OCI-LY1 (cell line): ENCODE measurements around the gene GAPDH.

ENCODE experiments used
- EZH2 ChIP-seq: fragments of 200-600 bp; sonication (generic), shearing (Covaris generic); IDR thresholded peaks from 2 replicates; pipeline ENCODE4 v1.8.0; 2017; ENCODE audit warnings: borderline replicate concordance, mixed run types, mild to moderate bottlenecking, antibody characterized with exemption, low read length, moderate library complexity, mixed read lengths
- TF ChIP-seq, protein P1 (sequence below): fragments of 200-600 bp; sonication (generic), shearing (Covaris generic); IDR thresholded peaks from 2 replicates; pipeline ENCODE4 v1.5.1; 2017; ENCODE audit warnings: mild to moderate bottlenecking, antibody characterized with exemption, low read length, moderate library complexity, mixed read lengths

DNA sequence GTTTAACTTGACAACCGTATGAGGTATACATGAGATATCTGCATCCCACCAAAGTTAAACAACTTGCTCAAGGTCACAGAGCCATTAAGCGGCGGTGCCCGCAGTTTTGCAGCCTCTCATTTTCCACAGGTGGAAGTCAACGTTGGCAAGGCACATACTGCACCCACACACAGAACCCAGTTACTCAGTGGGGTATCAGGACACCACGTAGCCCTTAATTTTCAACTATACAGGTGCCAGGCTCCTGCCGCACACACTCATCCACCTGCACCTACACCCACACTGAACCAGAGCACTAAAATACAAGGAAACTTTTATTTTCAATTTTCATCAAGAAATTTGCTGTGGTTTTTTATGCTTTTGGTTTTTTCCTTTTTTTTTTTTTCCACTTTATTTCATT lies 35.5 kb downstream of the GAPDH start:
- no peak for TF ChIP-seq EZH2
- TF ChIP-seq, protein P1, sequence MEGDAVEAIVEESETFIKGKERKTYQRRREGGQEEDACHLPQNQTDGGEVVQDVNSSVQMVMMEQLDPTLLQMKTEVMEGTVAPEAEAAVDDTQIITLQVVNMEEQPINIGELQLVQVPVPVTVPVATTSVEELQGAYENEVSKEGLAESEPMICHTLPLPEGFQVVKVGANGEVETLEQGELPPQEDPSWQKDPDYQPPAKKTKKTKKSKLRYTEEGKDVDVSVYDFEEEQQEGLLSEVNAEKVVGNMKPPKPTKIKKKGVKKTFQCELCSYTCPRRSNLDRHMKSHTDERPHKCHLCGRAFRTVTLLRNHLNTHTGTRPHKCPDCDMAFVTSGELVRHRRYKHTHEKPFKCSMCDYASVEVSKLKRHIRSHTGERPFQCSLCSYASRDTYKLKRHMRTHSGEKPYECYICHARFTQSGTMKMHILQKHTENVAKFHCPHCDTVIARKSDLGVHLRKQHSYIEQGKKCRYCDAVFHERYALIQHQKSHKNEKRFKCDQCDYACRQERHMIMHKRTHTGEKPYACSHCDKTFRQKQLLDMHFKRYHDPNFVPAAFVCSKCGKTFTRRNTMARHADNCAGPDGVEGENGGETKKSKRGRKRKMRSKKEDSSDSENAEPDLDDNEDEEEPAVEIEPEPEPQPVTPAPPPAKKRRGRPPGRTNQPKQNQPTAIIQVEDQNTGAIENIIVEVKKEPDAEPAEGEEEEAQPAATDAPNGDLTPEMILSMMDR, result no peak
